MG63 (cell line): ENCODE data around the gene TAF4. TPM values are rescaled to one million over a fixed set of nuclear protein-coding genes. Genes with fewer than 3 reads are reported as not detected.
A peak's percentile ranks its signal among the peaks of the same experiment; 100 is the strongest.
"Not testable (repeated sequence)": the region's sequence is repeated elsewhere in the genome, so short reads cannot be mapped to it uniquely, and the experiment has no call there.

ENCODE experiments used
- DNase-seq: peaks from one replicate; pipeline ENCODE4 v3.0.0-alpha.2; 2020
- H3K27me3 ChIP-seq: fragments of 250-450 bp; sonication (Bioruptor Pico); 2 replicates; pipeline ENCODE4 v1.5.1; 2020; ENCODE audit warnings: mild to moderate bottlenecking, moderate library complexity
- H3K36me3 ChIP-seq: fragments of 250-450 bp; sonication (Bioruptor Pico); 2 replicates; pipeline ENCODE4 v1.5.1; 2020; ENCODE audit warnings: mild to moderate bottlenecking, moderate library complexity
- H3K4me3 ChIP-seq: fragments of 250-450 bp; sonication (Bioruptor Pico); 2 replicates; pipeline ENCODE4 v1.5.1; 2020; ENCODE audit warnings: mild to moderate bottlenecking, moderate library complexity
- H3K9me3 ChIP-seq: fragments of 250-450 bp; sonication (Bioruptor Pico); 2 replicates; pipeline ENCODE4 v1.5.1; 2020; ENCODE audit warnings: mild to moderate bottlenecking, moderate library complexity
- total RNA-seq: library from RNA; depleted of rRNA; stranded (reverse); fragments of >200 nt; shearing (Covaris generic); gene quantifications from 2 replicates; pipeline ENCODE4 v1.2.3, GENCODE V29; 2014; ENCODE audit warnings: low replicate concordance

TAF4 gene
- total RNA-seq, 1 experiment from 2014 or later: 3.6 TPM

- DNase-seq: no peak
- no peak overlapping the region for H3K4me3 ChIP-seq
- H3K9me3 ChIP-seq: 0 out of 2 replicates have a peak, but pooled peaks cover 2% of the 10 kb centered on the region
- no peaks in the 10 kb centered on the region for H3K27me3 ChIP-seq
- peaks cover 21% of the 10 kb centered on the region for H3K36me3 ChIP-seq
These were observed 78.8 kb downstream of the TAF4 start for GRCh38 chr20:61986762-61987321.

- Histone ChIP-seq H3K27me3 (no peaks in the 10 kb centered on the region), H3K4me3 (no peak overlapping the region), H3K9me3 (no peaks in the 10 kb centered on the region), H3K36me3 (peaks cover 14% of the 10 kb centered on the region)
- no peak for DNase-seq
These were observed 80.6 kb downstream of the TAF4 start for GRCh38 chr20:61985096-61985495.

- not testable (repeated sequence) for H3K27me3 ChIP-seq, H3K4me3 ChIP-seq, DNase-seq, H3K9me3 ChIP-seq
- peaks cover 14% of the 10 kb centered on the region for H3K36me3 ChIP-seq
These were observed 81.2 kb downstream of the TAF4 start for GRCh38 chr20:61984431-61984830.

- Histone ChIP-seq H3K36me3 (peaks cover 14% of the 10 kb centered on the region), H3K9me3 (no peaks in the 10 kb centered on the region), H3K27me3 (no peaks in the 10 kb centered on the region), H3K4me3 (no peak overlapping the region)
- no peak for DNase-seq
These were observed 81.7 kb downstream of the TAF4 start for GRCh38 chr20:61983965-61984364.

- H3K27me3 ChIP-seq: no peaks in the 10 kb centered on the region
- no peak overlapping the region for H3K4me3 ChIP-seq
These were observed 82.7 kb downstream of the TAF4 start for GRCh38 chr20:61982951-61983315.

GRCh38 chr20:61982191-61982950 lies 83.3 kb downstream of the TAF4 start:
- Histone ChIP-seq H3K9me3 (no peaks in the 10 kb centered on the region), H3K4me3 (no peak overlapping the region), H3K27me3 (no peaks in the 10 kb centered on the region), H3K36me3 (peaks cover 9% of the 10 kb centered on the region)
- DNase-seq: no peak

More at GRCh38 chr20:61982951-61983315, 82.7 kb downstream of the TAF4 start:
- DNase-seq: no peak
- Histone ChIP-seq H3K9me3 (no peaks in the 10 kb centered on the region), H3K36me3 (peaks cover 13% of the 10 kb centered on the region)

- not testable (repeated sequence) for DNase-seq, H3K9me3 ChIP-seq, H3K27me3 ChIP-seq, H3K36me3 ChIP-seq, H3K4me3 ChIP-seq
These were observed 84.0 kb downstream of the TAF4 start for GRCh38 chr20:61981691-61982090.

GRCh38 chr20:61980647-61981583 lies 84.8 kb downstream of the TAF4 start:
- H3K9me3 ChIP-seq: no peaks in the 10 kb centered on the region
- no peak overlapping the region for H3K4me3 ChIP-seq
- peak; percentile 41 for DNase-seq

GRCh38 chr20:61979701-61980635 lies 85.7 kb downstream of the TAF4 start:
- no peaks in the 10 kb centered on the region for H3K27me3 ChIP-seq
- no peak overlapping the region for H3K4me3 ChIP-seq
- DNase-seq: no peak

More at GRCh38 chr20:61980647-61981583, 84.8 kb downstream of the TAF4 start:
- peaks cover 11% of the 10 kb centered on the region for H3K36me3 ChIP-seq
- no peaks in the 10 kb centered on the region for H3K27me3 ChIP-seq

GRCh38 chr20:61979090-61979489 lies 86.6 kb downstream of the TAF4 start:
- no peak for DNase-seq
- no peak overlapping the region for H3K4me3 ChIP-seq
- no peaks in the 10 kb centered on the region for H3K9me3 ChIP-seq
- peaks cover 14% of the 10 kb centered on the region for H3K36me3 ChIP-seq
- no peaks in the 10 kb centered on the region for H3K27me3 ChIP-seq

More at GRCh38 chr20:61979701-61980635, 85.7 kb downstream of the TAF4 start:
- Histone ChIP-seq H3K36me3 (peaks cover 9% of the 10 kb centered on the region), H3K9me3 (no peaks in the 10 kb centered on the region)

GRCh38 chr20:61978491-61978890 lies 87.2 kb downstream of the TAF4 start:
- H3K36me3 ChIP-seq: peaks cover 20% of the 10 kb centered on the region
- H3K9me3 ChIP-seq: no peaks in the 10 kb centered on the region
- H3K4me3 ChIP-seq: no peak overlapping the region
- no peaks in the 10 kb centered on the region for H3K27me3 ChIP-seq
- DNase-seq: no peak

- no peak for DNase-seq
- Histone ChIP-seq H3K36me3 (peaks cover 29% of the 10 kb centered on the region), H3K27me3 (no peaks in the 10 kb centered on the region), H3K4me3 (no peak overlapping the region), H3K9me3 (no peaks in the 10 kb centered on the region)
These were observed 88.3 kb downstream of the TAF4 start for GRCh38 chr20:61977419-61977786.

GRCh38 chr20:61976644-61977418 lies 88.8 kb downstream of the TAF4 start:
- DNase-seq: no peak
- H3K9me3 ChIP-seq: no peaks in the 10 kb centered on the region
- peaks cover 33% of the 10 kb centered on the region for H3K36me3 ChIP-seq
- H3K4me3 ChIP-seq: no peak overlapping the region
- H3K27me3 ChIP-seq: no peaks in the 10 kb centered on the region

- H3K4me3 ChIP-seq: no peak overlapping the region
- no peak for DNase-seq
- H3K27me3 ChIP-seq: no peaks in the 10 kb centered on the region
- H3K9me3 ChIP-seq: no peaks in the 10 kb centered on the region
- peaks cover 33% of the 10 kb centered on the region for H3K36me3 ChIP-seq
These were observed 89.4 kb downstream of the TAF4 start for GRCh38 chr20:61976263-61976643.

- no peak overlapping the region for H3K4me3 ChIP-seq
- H3K9me3 ChIP-seq: no peaks in the 10 kb centered on the region
- no peaks in the 10 kb centered on the region for H3K27me3 ChIP-seq
- no peak for DNase-seq
- peaks cover 30% of the 10 kb centered on the region for H3K36me3 ChIP-seq
These were observed 90.1 kb downstream of the TAF4 start for GRCh38 chr20:61975407-61976129.
